Astrocyte (in vitro differentiated cells and primary cell): ENCODE measurements around the gene CREB3L4. TPM values are rescaled to one million over a fixed set of nuclear protein-coding genes. Genes with fewer than 3 reads are reported as not detected.
"Not testable (repeated sequence)": the region's sequence is repeated elsewhere in the genome, so short reads cannot be mapped to it uniquely, and the experiment has no call there.

Source experiments
- DNase-seq: peaks from one replicate; pipeline ENCODE4 v3.0.0-alpha.2; 2010; ENCODE audit warnings: low read depth
- FAIRE-seq: peaks from 2 replicates; lab custom pipeline; 2011; peaks lifted over from hg19 to GRCh38; lab: Jason Lieb, UNC
- H2AFZ ChIP-seq: 2 replicates; pipeline ENCODE4 v1.6.0; 2012; ENCODE audit warnings: low read depth, low read length, inconsistent platforms
- H3K27ac ChIP-seq: 2 replicates; pipeline ENCODE4 v1.5.1; 2011; ENCODE audit warnings: low read depth, low read length, inconsistent platforms
- H3K27me3 ChIP-seq: 2 replicates; pipeline ENCODE4 v1.6.0; 2011; ENCODE audit warnings: low read length, inconsistent platforms; ENCODE audit not compliant: insufficient read depth
- H3K36me3 ChIP-seq: 2 replicates; pipeline ENCODE4 v1.5.1; 2011; ENCODE audit warnings: low read length, inconsistent platforms; ENCODE audit not compliant: insufficient read depth
- H3K4me1 ChIP-seq: 2 replicates; pipeline ENCODE4 v1.5.1; 2011; ENCODE audit warnings: low read length, inconsistent platforms; ENCODE audit not compliant: insufficient read depth
- H3K4me2 ChIP-seq: 2 replicates; pipeline ENCODE4 v1.6.0; 2012; ENCODE audit warnings: low read length, inconsistent platforms
- H3K4me3 ChIP-seq: 2 replicates; pipeline ENCODE4 v1.5.1; 2011; ENCODE audit warnings: low read depth, mild to moderate bottlenecking, low read length, inconsistent platforms; ENCODE audit not compliant: insufficient read depth
- H3K79me2 ChIP-seq: 2 replicates; pipeline ENCODE4 v1.6.0; 2012; ENCODE audit warnings: mild to moderate bottlenecking, low read length, inconsistent platforms; ENCODE audit not compliant: insufficient read depth
- H3K9ac ChIP-seq: 2 replicates; pipeline ENCODE4 v1.6.0; 2012; ENCODE audit warnings: mild to moderate bottlenecking, low read length, inconsistent platforms
- H3K9me3 ChIP-seq: 2 replicates; pipeline ENCODE4 v1.5.1; 2012; ENCODE audit warnings: low read depth, mild to moderate bottlenecking, low read length, inconsistent platforms; ENCODE audit not compliant: insufficient read depth
- H4K20me1 ChIP-seq: 2 replicates; pipeline ENCODE4 v1.6.0; 2012; ENCODE audit warnings: low read length, inconsistent platforms; ENCODE audit not compliant: insufficient read depth
- H3K27ac Mint-ChIP-seq: one replicate; pipeline ENCODE4 v1.8.0; 2021; ENCODE audit warnings: mild to moderate bottlenecking, mixed read lengths; ENCODE audit not compliant: unreplicated experiment
- H3K27me3 Mint-ChIP-seq: one replicate; pipeline ENCODE4 v1.8.0; 2021; ENCODE audit warnings: low read depth, mixed read lengths; ENCODE audit not compliant: unreplicated experiment
- H3K36me3 Mint-ChIP-seq: one replicate; pipeline ENCODE4 v1.8.0; 2021; ENCODE audit warnings: low read depth, mixed read lengths; ENCODE audit not compliant: unreplicated experiment
- H3K4me1 Mint-ChIP-seq: one replicate; pipeline ENCODE4 v1.8.0; 2021; ENCODE audit warnings: low read depth, mixed read lengths; ENCODE audit not compliant: unreplicated experiment
- H3K4me3 Mint-ChIP-seq: one replicate; pipeline ENCODE4 v1.8.0; 2021; ENCODE audit warnings: mild to moderate bottlenecking, moderate library complexity, mixed read lengths; ENCODE audit not compliant: unreplicated experiment
- H3K9me3 Mint-ChIP-seq: one replicate; pipeline ENCODE4 v1.8.0; 2021; ENCODE audit warnings: mild to moderate bottlenecking, mixed read lengths; ENCODE audit not compliant: unreplicated experiment
- CTCF ChIP-seq: IDR thresholded peaks from 2 replicates; pipeline ENCODE4 v1.5.1; 2011; ENCODE audit warnings: low read depth, mild to moderate bottlenecking, inconsistent platforms, low read length, moderate library complexity; ENCODE audit not compliant: insufficient read depth
- EZH2 ChIP-seq: IDR thresholded peaks from 2 replicates; pipeline ENCODE4 v1.6.1; 2012; ENCODE audit warnings: mild to moderate bottlenecking, low read length, inconsistent platforms; ENCODE audit not compliant: insufficient read depth
- total RNA-seq: library from RNA; stranded (reverse); gene quantifications from 2 replicates; pipeline ENCODE4 v1.2.1, GENCODE V29; 2021

The CREB3L4 gene
- total RNA-seq, 1 donor from 2014 or later = 5.3 TPM

GRCh38 chr1:154000420-154000819, 32.7 kb downstream of the CREB3L4 start:
- no peak for FAIRE-seq
- peaks cover 8% of the 10 kb centered on the region for H3K4me1 Mint-ChIP-seq
- peaks cover 3% of the 10 kb centered on the region for H3K36me3 Mint-ChIP-seq
- no peak overlapping the region for H2AFZ ChIP-seq
- no peaks in the 10 kb centered on the region for H3K27me3 ChIP-seq
- no peak overlapping the region for H3K4me2 ChIP-seq
- H3K9ac ChIP-seq = no peak overlapping the region
- H4K20me1 ChIP-seq = peaks cover 8% of the 10 kb centered on the region
- no peak overlapping the region for H3K4me3 Mint-ChIP-seq
- DNase-seq = no peak
- no peak overlapping the region for H3K4me3 ChIP-seq
- no peak for TF ChIP-seq EZH2
- TF ChIP-seq CTCF = no peak
- no peak overlapping the region for H3K27ac ChIP-seq
- H3K4me1 ChIP-seq = peaks cover 15% of the 10 kb centered on the region
- H3K9me3 ChIP-seq = no peaks in the 10 kb centered on the region
- H3K27me3 Mint-ChIP-seq = no peaks in the 10 kb centered on the region
- H3K9me3 Mint-ChIP-seq = no peaks in the 10 kb centered on the region
- no peaks in the 10 kb centered on the region for H3K36me3 ChIP-seq
- no peak overlapping the region for H3K27ac Mint-ChIP-seq
- no peaks in the 10 kb centered on the region for H3K79me2 ChIP-seq

- Histone ChIP-seq H3K27me3 (no peaks in the 10 kb centered on the region), H3K79me2 (no peaks in the 10 kb centered on the region), H2AFZ (no peak overlapping the region), H3K9ac (no peak overlapping the region), H3K36me3 (no peaks in the 10 kb centered on the region), H4K20me1 (peaks cover 4% of the 10 kb centered on the region), H3K4me2 (peak overlapping the region; percentile 26), H3K9me3 (no peaks in the 10 kb centered on the region), H3K4me1 (peaks cover 17% of the 10 kb centered on the region), H3K27ac (no peak overlapping the region), H3K4me3 (no peak overlapping the region)
- Mint-ChIP-seq H3K27ac (no peak overlapping the region), H3K36me3 (no peaks in the 10 kb centered on the region), H3K4me3 (no peak overlapping the region), H3K27me3 (no peaks in the 10 kb centered on the region), H3K4me1 (peaks cover 6% of the 10 kb centered on the region), H3K9me3 (no peaks in the 10 kb centered on the region)
- no peak for TF ChIP-seq EZH2
- TF ChIP-seq CTCF = no peak
- DNase-seq (peak; percentile 44), FAIRE-seq (no peak)
These were observed 38.4 kb downstream of the CREB3L4 start for GRCh38 chr1:154006136-154006535.

- Histone ChIP-seq H3K4me1 (no peaks in the 10 kb centered on the region), H3K4me2 (no peak overlapping the region), H3K79me2 (no peaks in the 10 kb centered on the region), H3K27ac (no peak overlapping the region), H3K4me3 (no peak overlapping the region), H2AFZ (no peak overlapping the region), H3K36me3 (no peaks in the 10 kb centered on the region), H3K9ac (no peak overlapping the region), H3K9me3 (no peaks in the 10 kb centered on the region), H4K20me1 (no peaks in the 10 kb centered on the region), H3K27me3 (no peaks in the 10 kb centered on the region)
- TF ChIP-seq CTCF (no peak), EZH2 (no peak)
- Mint-ChIP-seq H3K27me3 (no peaks in the 10 kb centered on the region), H3K27ac (no peak overlapping the region), H3K9me3 (no peaks in the 10 kb centered on the region), H3K4me1 (no peaks in the 10 kb centered on the region), H3K4me3 (no peak overlapping the region), H3K36me3 (no peaks in the 10 kb centered on the region)
- DNase-seq = no peak
- no peak for FAIRE-seq
These were observed 44.4 kb downstream of the CREB3L4 start for GRCh38 chr1:154012129-154012528.

GRCh38 chr1:154012543-154012942, 44.8 kb downstream of the CREB3L4 start:
- not testable (repeated sequence) for H3K36me3 ChIP-seq, H3K27me3 Mint-ChIP-seq, H3K79me2 ChIP-seq, H3K27me3 ChIP-seq, H3K36me3 Mint-ChIP-seq, DNase-seq, H3K4me3 ChIP-seq, H3K4me3 Mint-ChIP-seq, H3K4me1 ChIP-seq, FAIRE-seq, H3K9me3 ChIP-seq, H3K9ac ChIP-seq, H4K20me1 ChIP-seq, H3K4me2 ChIP-seq, H3K27ac ChIP-seq, H3K27ac Mint-ChIP-seq, H2AFZ ChIP-seq, H3K4me1 Mint-ChIP-seq, H3K9me3 Mint-ChIP-seq
